Activated CD8-positive, alpha-beta T cell treated with anti-CD3 and anti-CD28 coated beads for 36 hours (primary cell): Measurements from ENCODE around the gene GPBP1L1. TPM values are rescaled to one million over a fixed set of nuclear protein-coding genes. Genes with fewer than 3 reads are reported as not detected.
"Not testable (repeated sequence)": the region's sequence is repeated elsewhere in the genome, so short reads cannot be mapped to it uniquely, and the experiment has no call there.

Experiments used
- ATAC-seq: fragments of 200-7000 bp; cut with Tn5 transposase; one replicate; pipeline ENCODE4 v1.10.0; 2021; ENCODE audit warnings: mild to moderate bottlenecking, moderate library complexity
- CTCF ChIA-PET: fragments of 350-600 bp; sonication (Branson Sonifier 250); formaldehyde crosslinking; loops from one replicate; lab custom pipeline; 2021; ENCODE audit warnings: antibody characterized with exemption; lab: Charles Lee
- POLR2A ChIA-PET: fragments of 350-600 bp; sonication (Branson Sonifier 250); formaldehyde crosslinking; loops from one replicate; lab custom pipeline; 2021; ENCODE audit warnings: antibody characterized with exemption; lab: Charles Lee
- DNase-seq: peaks from one replicate; pipeline ENCODE4 v3.0.0-alpha.2; 2020
- H3K27ac Mint-ChIP-seq: one replicate; pipeline ENCODE4 v1.8.0; 2021; ENCODE audit warnings: mild to moderate bottlenecking, mixed read lengths
- H3K27me3 Mint-ChIP-seq: one replicate; pipeline ENCODE4 v1.8.0; 2021; ENCODE audit warnings: mixed read lengths
- H3K36me3 Mint-ChIP-seq: one replicate; pipeline ENCODE4 v1.8.0; 2021; ENCODE audit warnings: low read depth, mixed read lengths
- H3K4me1 Mint-ChIP-seq: one replicate; pipeline ENCODE4 v1.8.0; 2021; ENCODE audit warnings: low read depth, mixed read lengths
- H3K4me3 Mint-ChIP-seq: one replicate; pipeline ENCODE4 v1.8.0; 2021; ENCODE audit warnings: mild to moderate bottlenecking, moderate library complexity, mixed read lengths
- H3K9me3 Mint-ChIP-seq: one replicate; pipeline ENCODE4 v1.8.0; 2021; ENCODE audit warnings: mixed read lengths
- intact Hi-C: fragments of 100-400 bp; cut with micrococcal nuclease; formaldehyde crosslinking; loops from one replicate; pipeline ENCODE4 v1.10.0; 2022
- total RNA-seq, 2 experiments: library from RNA; stranded (reverse); gene quantifications; one replicate each; pipeline ENCODE4 v1.2.3, GENCODE V29; 2021
- TF ChIP-seq, protein P1 (sequence below): fragments of 200-600 bp; IDR thresholded peaks from one replicate; pipeline ENCODE4 v1.8.0; 2022; ENCODE audit warnings: antibody characterized with exemption, mild to moderate bottlenecking

The GPBP1L1 gene
- total RNA-seq, 2 experiments from 2014 or later = 95.7 to 105 TPM

DNA sequence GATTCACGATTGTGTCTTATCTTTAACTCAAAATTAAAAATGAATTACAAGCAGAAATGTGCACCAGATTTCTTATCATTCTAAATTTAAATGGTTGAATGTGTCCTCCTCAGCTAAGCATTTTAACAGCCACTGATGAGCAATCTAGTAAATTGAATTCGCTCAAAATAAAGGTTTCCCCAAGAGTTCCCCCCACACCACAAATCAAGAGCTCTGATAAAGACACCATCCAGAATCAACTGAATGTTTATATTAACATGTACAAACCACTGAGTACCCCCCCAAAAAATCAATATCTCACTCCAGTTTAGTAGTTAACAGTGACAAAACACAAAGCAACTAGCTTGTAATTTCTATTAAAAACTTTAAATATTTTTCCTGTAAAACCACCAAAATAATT lies 1.9 kb downstream of the GPBP1L1 start:
- peak overlapping the region; percentile 34 for H3K27ac Mint-ChIP-seq
- intact Hi-C loops = no loop called here
- POLR2A ChIA-PET = interaction anchor here (0.9 kb wide), 1 partner anchor 9 kb away, joined by 3 read pairs; no protein-coding TSS in a partner anchor
- peaks cover 42% of the 10 kb centered on the region for H3K4me1 Mint-ChIP-seq
- H3K27me3 Mint-ChIP-seq = no peaks in the 10 kb centered on the region
- H3K4me3 Mint-ChIP-seq = peak overlapping the region; percentile 91
- no peak for ATAC-seq
- peaks cover 22% of the 10 kb centered on the region for H3K36me3 Mint-ChIP-seq
- CTCF ChIA-PET = no interaction called here
- no peaks in the 10 kb centered on the region for H3K9me3 Mint-ChIP-seq
- TF ChIP-seq, protein P1, sequence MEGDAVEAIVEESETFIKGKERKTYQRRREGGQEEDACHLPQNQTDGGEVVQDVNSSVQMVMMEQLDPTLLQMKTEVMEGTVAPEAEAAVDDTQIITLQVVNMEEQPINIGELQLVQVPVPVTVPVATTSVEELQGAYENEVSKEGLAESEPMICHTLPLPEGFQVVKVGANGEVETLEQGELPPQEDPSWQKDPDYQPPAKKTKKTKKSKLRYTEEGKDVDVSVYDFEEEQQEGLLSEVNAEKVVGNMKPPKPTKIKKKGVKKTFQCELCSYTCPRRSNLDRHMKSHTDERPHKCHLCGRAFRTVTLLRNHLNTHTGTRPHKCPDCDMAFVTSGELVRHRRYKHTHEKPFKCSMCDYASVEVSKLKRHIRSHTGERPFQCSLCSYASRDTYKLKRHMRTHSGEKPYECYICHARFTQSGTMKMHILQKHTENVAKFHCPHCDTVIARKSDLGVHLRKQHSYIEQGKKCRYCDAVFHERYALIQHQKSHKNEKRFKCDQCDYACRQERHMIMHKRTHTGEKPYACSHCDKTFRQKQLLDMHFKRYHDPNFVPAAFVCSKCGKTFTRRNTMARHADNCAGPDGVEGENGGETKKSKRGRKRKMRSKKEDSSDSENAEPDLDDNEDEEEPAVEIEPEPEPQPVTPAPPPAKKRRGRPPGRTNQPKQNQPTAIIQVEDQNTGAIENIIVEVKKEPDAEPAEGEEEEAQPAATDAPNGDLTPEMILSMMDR = no peak
- DNase-seq = no peak

- H3K4me1 Mint-ChIP-seq = peaks cover 54% of the 10 kb centered on the region
- no peak overlapping the region for H3K27ac Mint-ChIP-seq
- no peak overlapping the region for H3K4me3 Mint-ChIP-seq
- ChIA-PET POLR2A (interaction anchor here (1.3 to 1.4 kb wide), 2 partner anchors 15 to 28 kb away, joined by 3 read pairs; no protein-coding TSS in a partner anchor), CTCF (interaction anchor here (2.2 kb wide), 1 partner anchor 11 kb away, joined by 8 read pairs; no protein-coding TSS in a partner anchor)
- DNase-seq = no peak
- no peak for ATAC-seq
- no peaks in the 10 kb centered on the region for H3K9me3 Mint-ChIP-seq
- H3K27me3 Mint-ChIP-seq = no peaks in the 10 kb centered on the region
- peaks cover 19% of the 10 kb centered on the region for H3K36me3 Mint-ChIP-seq
- intact Hi-C loops = no loop called here
- TF ChIP-seq, protein P1 = no peak
These were observed 3.4 kb downstream of the GPBP1L1 start for GRCh38 chr1:45682942-45683341.

GRCh38 chr1:45679123-45679522 lies 7.2 kb downstream of the GPBP1L1 start:
- intact Hi-C loops = no loop called here
- no peak overlapping the region for H3K27ac Mint-ChIP-seq
- ChIA-PET POLR2A (interaction anchor here (1.0 kb wide), 1 partner anchor 11 kb away, joined by 5 read pairs; no protein-coding TSS in a partner anchor), CTCF (interaction anchor here (0.8 kb wide), 1 partner anchor 22 kb away, joined by 3 read pairs; no protein-coding TSS in a partner anchor)
- H3K9me3 Mint-ChIP-seq = no peaks in the 10 kb centered on the region
- peaks cover 7% of the 10 kb centered on the region for H3K36me3 Mint-ChIP-seq
- no peak overlapping the region for H3K4me3 Mint-ChIP-seq
- DNase-seq (no peak), ATAC-seq (no peak)
- no peaks in the 10 kb centered on the region for H3K27me3 Mint-ChIP-seq
- peaks cover 66% of the 10 kb centered on the region for H3K4me1 Mint-ChIP-seq
- TF ChIP-seq, protein P1 = no peak

DNA sequence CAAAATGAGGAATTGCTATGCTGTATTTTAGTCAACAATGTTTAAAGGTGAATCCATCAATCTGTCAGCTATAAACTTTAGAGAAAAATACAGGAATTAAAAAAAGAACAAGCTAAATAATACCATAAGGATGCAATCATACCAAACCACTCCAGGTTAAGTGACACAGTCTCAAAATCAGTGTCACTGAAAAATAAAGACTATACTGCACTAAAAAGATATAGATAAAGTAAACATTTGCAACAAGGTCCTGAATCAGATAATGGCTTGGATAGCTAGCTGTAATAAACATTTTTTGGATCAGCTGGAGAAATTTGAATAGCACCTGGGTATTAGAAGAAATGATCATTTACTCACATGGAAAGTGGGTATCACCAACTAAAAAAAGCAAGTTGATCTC lies 7.8 kb downstream of the GPBP1L1 start:
- ATAC-seq (no peak), DNase-seq (no peak)
- TF ChIP-seq, protein P1 = no peak
- ChIA-PET CTCF (interaction anchor here (0.8 kb wide), 2 partner anchors 21 to 23 kb away, joined by 3 to 4 read pairs; no protein-coding TSS in a partner anchor), POLR2A (interaction anchor here (0.5 to 1.5 kb wide), 4 partner anchors 10 to 157 kb away, joined by 3 to 8 read pairs (median 5); partner anchors contain the start of gene TMEM69)
- no peaks in the 10 kb centered on the region for H3K9me3 Mint-ChIP-seq
- H3K4me1 Mint-ChIP-seq = peaks cover 71% of the 10 kb centered on the region
- no peak overlapping the region for H3K4me3 Mint-ChIP-seq
- no peak overlapping the region for H3K27ac Mint-ChIP-seq
- peaks cover 7% of the 10 kb centered on the region for H3K36me3 Mint-ChIP-seq
- intact Hi-C loops = no loop called here
- no peaks in the 10 kb centered on the region for H3K27me3 Mint-ChIP-seq

DNA sequence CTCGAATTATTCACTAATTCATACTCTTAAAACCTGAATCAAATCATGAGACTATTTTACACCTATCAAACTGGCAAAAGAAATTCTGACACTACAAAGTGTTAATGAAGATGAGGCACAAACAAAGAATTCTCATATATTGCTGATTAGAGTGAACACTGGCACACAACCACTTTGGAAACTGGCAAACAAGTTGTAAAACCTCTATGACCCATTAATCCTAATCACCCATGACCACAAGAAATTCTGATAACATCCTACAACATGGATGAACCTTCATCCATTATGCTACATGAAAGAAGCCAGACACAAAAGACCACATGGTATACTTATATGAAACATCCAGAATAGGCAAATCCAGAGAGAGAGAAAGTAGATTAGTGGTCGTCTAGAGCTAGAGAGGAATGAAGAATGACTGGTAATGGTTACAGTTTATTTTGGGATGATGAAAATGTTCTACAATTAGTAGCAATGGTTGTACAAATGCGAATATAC lies 8.5 kb downstream of the GPBP1L1 start:
- intact Hi-C loops = no loop called here

DNA sequence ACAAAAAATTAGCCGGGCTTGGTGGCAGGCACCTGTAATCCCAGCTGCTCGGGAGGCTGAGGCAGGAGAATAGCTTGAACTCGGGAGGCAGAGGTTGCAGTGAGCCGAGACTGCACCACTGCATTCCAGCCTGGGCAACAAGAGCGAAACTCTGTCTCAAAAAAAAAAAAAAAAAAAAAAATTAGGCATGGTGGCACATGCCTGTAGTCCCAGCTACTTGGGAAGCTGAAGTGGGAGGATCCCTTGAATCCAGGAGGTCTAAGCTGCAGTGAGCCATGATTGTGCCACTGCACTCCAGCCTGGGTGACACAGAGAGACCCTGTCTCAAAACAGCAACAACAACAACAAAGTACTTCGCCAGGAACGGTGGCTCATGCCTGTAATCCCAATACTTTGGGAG lies 9.8 kb downstream of the GPBP1L1 start:
- Mint-ChIP-seq H3K4me1 (peaks cover 68% of the 10 kb centered on the region), H3K36me3 (peaks cover 10% of the 10 kb centered on the region)
- POLR2A ChIA-PET = interaction anchor here (1.9 kb wide), 1 partner anchor 9 kb away, joined by 7 read pairs; the partner anchor contains the start of gene GPBP1L1
- DNase-seq, H3K27ac Mint-ChIP-seq, H3K9me3 Mint-ChIP-seq, H3K4me3 Mint-ChIP-seq, intact Hi-C loops, ATAC-seq, H3K27me3 Mint-ChIP-seq: not testable (repeated sequence)
- CTCF ChIA-PET = interaction anchor here (1.2 kb wide), 1 partner anchor 9 kb away, joined by 3 read pairs; the partner anchor contains the start of gene GPBP1L1

More for the DNA sequence above, 8.5 kb downstream of the GPBP1L1 start:
- Mint-ChIP-seq H3K4me1 (peaks cover 75% of the 10 kb centered on the region), H3K27ac (no peak overlapping the region), H3K4me3 (no peak overlapping the region), H3K36me3 (peaks cover 10% of the 10 kb centered on the region), H3K27me3 (no peaks in the 10 kb centered on the region), H3K9me3 (no peaks in the 10 kb centered on the region)
- DNase-seq = no peak
- ChIA-PET CTCF (interaction anchor here (0.8 to 1.2 kb wide), 2 partner anchors 8 to 23 kb away, joined by 3 to 4 read pairs; partner anchors contain the start of gene GPBP1L1), POLR2A (interaction anchor here (1.0 to 1.9 kb wide), 4 partner anchors 8 to 157 kb away, joined by 3 to 8 read pairs (median 6); partner anchors contain the start of genes GPBP1L1 and TMEM69)
- ATAC-seq = no peak
- TF ChIP-seq, protein P1 = no peak
